ENCODE measurements around the gene SCLT1.
"Not testable (repeated sequence)": the region's sequence is repeated elsewhere in the genome, so short reads cannot be mapped to it uniquely, and the experiment has no call there.

The SCLT1 gene

GRCh38 chr4:129129143-129129542 is 35.8 kb upstream of the SCLT1 start:
- peaks cover 5% of the 10 kb centered on the region for H3K9me3 ChIP-seq (ENCODE audit: severe bottlenecking)
- TF ChIP-seq, protein P1, sequence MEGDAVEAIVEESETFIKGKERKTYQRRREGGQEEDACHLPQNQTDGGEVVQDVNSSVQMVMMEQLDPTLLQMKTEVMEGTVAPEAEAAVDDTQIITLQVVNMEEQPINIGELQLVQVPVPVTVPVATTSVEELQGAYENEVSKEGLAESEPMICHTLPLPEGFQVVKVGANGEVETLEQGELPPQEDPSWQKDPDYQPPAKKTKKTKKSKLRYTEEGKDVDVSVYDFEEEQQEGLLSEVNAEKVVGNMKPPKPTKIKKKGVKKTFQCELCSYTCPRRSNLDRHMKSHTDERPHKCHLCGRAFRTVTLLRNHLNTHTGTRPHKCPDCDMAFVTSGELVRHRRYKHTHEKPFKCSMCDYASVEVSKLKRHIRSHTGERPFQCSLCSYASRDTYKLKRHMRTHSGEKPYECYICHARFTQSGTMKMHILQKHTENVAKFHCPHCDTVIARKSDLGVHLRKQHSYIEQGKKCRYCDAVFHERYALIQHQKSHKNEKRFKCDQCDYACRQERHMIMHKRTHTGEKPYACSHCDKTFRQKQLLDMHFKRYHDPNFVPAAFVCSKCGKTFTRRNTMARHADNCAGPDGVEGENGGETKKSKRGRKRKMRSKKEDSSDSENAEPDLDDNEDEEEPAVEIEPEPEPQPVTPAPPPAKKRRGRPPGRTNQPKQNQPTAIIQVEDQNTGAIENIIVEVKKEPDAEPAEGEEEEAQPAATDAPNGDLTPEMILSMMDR (IDR thresholded peaks at IDR 0.05; ENCODE audit: low read depth, low read length), result no peak
- DNase-seq, result no peak
- no peak overlapping the region for H3K4me3 ChIP-seq (ENCODE audit: low read depth, low read length)
- no peak overlapping the region for H3K27ac ChIP-seq
- no peaks in the 10 kb centered on the region for H3K36me3 ChIP-seq
- H3K27me3 ChIP-seq (ENCODE audit: insufficient read depth, low read depth, severe bottlenecking), result no peaks in the 10 kb centered on the region

GRCh38 chr4:129126614-129127013 is 33.3 kb upstream of the SCLT1 start:
- not testable (repeated sequence) for H3K9me3 ChIP-seq (ENCODE audit: severe bottlenecking); H3K4me3 ChIP-seq (ENCODE audit: low read depth, low read length); H3K36me3 ChIP-seq; H3K27ac ChIP-seq; H3K27me3 ChIP-seq (ENCODE audit: insufficient read depth, low read depth, severe bottlenecking); DNase-seq

DNA sequence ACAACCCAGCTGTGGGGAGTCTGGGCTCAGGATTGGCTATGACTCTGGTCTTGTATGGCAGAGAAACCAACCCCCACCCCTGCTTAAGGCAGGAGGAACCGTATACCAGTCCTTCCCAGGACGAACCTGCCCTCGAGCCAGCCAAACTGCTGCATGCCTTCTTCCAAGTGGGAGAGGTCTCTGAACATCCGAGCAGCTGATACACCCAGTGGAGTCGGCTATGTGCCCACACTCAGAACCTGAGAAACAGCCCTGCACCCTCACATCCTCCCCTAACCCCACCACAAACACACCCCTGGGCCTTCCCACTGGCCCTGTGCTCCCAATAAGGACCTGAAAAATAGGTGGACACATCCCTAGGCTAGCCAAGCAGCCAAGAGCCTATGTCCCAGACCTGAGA is 24.4 kb upstream of the SCLT1 start:
- DNase-seq, result no peak
- TF ChIP-seq, protein P1 (IDR thresholded peaks at IDR 0.05; ENCODE audit: low read depth, low read length), result no peak
- Histone ChIP-seq H3K27ac (no peak overlapping the region), H3K36me3 (no peaks in the 10 kb centered on the region), H3K4me3 (ENCODE audit: low read depth, low read length) (no peak overlapping the region), H3K27me3 (ENCODE audit: insufficient read depth, low read depth, severe bottlenecking) (no peaks in the 10 kb centered on the region), H3K9me3 (ENCODE audit: severe bottlenecking) (no peaks in the 10 kb centered on the region)

DNA sequence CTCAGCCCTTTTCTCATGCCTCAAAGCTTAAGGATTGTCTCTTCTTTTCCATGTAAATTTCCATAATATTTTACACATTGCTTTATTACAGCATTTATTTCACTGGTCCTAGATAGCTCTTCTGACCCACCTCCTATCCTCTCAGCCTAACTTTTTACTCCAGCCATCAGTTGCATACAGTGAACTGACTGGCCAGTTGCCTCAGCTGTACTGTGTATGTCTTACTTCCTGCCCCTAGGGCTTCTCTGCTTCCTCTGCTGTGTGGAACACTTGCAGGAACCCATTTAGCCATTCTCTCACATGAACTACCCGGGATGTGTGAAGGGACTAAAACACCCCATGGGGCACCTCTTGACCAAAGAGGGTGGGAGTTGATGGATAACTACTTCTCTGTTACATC is 20.6 kb upstream of the SCLT1 start:
- Histone ChIP-seq H3K36me3 (peaks cover 11% of the 10 kb centered on the region; the same call in 1 of the 2 replicates), H3K4me3 (ENCODE audit: low read depth, low read length) (no peak overlapping the region), H3K27ac (no peak overlapping the region), H3K27me3 (ENCODE audit: insufficient read depth, low read depth, severe bottlenecking) (no peaks in the 10 kb centered on the region), H3K9me3 (ENCODE audit: severe bottlenecking) (no peaks in the 10 kb centered on the region)
- TF ChIP-seq, protein P1 (IDR thresholded peaks at IDR 0.05; ENCODE audit: low read depth, low read length), result no peak
- DNase-seq, result no peak

DNA sequence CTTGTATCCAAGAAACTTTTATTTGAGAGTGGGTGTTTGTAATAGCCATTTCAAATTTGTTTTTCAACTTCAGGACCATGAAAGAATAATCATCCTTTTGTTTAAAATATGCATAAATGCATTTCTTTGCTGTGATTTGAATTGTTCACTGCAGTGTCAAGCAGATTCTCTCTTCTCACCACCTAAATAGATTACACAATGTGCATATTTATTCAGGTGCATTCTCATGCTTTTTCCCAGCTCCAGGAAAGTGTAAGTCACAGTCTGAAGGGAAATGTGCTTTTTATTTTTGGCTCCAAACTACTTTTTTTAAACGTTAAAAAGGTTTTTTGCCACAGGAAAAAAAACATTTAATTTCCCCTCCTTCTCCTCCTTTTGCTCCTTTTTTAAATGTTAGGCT is 20.1 kb upstream of the SCLT1 start:
- H3K9me3 ChIP-seq (ENCODE audit: severe bottlenecking), result no peaks in the 10 kb centered on the region
- no peak for DNase-seq

GRCh38 chr4:129111919-129112318 is 18.6 kb upstream of the SCLT1 start:
- no peak overlapping the region for H3K27ac ChIP-seq
- TF ChIP-seq, protein P1 (IDR thresholded peaks at IDR 0.05; ENCODE audit: low read depth, low read length), result no peak
- H3K27me3 ChIP-seq (ENCODE audit: insufficient read depth, low read depth, severe bottlenecking), result no peaks in the 10 kb centered on the region
- DNase-seq, result no peak
- H3K4me3 ChIP-seq (ENCODE audit: low read depth, low read length), result no peak overlapping the region
- peaks cover 11% of the 10 kb centered on the region; the same call in 1 of the 2 replicates for H3K36me3 ChIP-seq
- H3K9me3 ChIP-seq (ENCODE audit: severe bottlenecking), result no peaks in the 10 kb centered on the region

More for the DNA sequence above, 20.1 kb upstream of the SCLT1 start:
- H3K27ac ChIP-seq, result no peak overlapping the region
- H3K27me3 ChIP-seq (ENCODE audit: insufficient read depth, low read depth, severe bottlenecking), result no peaks in the 10 kb centered on the region
- TF ChIP-seq, protein P1 (IDR thresholded peaks at IDR 0.05; ENCODE audit: low read depth, low read length), result no peak
- H3K4me3 ChIP-seq (ENCODE audit: low read depth, low read length), result no peak overlapping the region
- peaks cover 11% of the 10 kb centered on the region; the same call in 1 of the 2 replicates for H3K36me3 ChIP-seq
